Mucosa of stomach (tissue), 1 donor: ENCODE results near the gene FXYD6.

ENCODE experiments used
- H3K27me3 ChIP-seq: one replicate; pipeline ENCODE4 v1.7.0; 2013; ENCODE audit warnings: mild to moderate bottlenecking, low read length; ENCODE audit not compliant: control insufficient read depth, insufficient read depth
- H3K36me3 ChIP-seq: one replicate; pipeline ENCODE4 v1.7.0; 2013; ENCODE audit warnings: low read length; ENCODE audit not compliant: control insufficient read depth, insufficient read depth
- H3K4me1 ChIP-seq: one replicate; pipeline ENCODE4 v1.7.0; 2013; ENCODE audit warnings: mild to moderate bottlenecking, low read length; ENCODE audit not compliant: control insufficient read depth, insufficient read depth
- H3K4me3 ChIP-seq: one replicate; pipeline ENCODE4 v1.7.0; 2013; ENCODE audit warnings: low read length
- H3K9ac ChIP-seq: one replicate; pipeline ENCODE4 v1.7.0; 2013; ENCODE audit warnings: mild to moderate bottlenecking, low read length, moderate library complexity
- H3K9me3 ChIP-seq: one replicate; pipeline ENCODE4 v1.7.0; 2013; ENCODE audit warnings: mild to moderate bottlenecking, low read length, moderate library complexity; ENCODE audit not compliant: control insufficient read depth
- donor health status: Pancreatic carcinoma.

The FXYD6 gene

GRCh38 chr11:117827521-117828511, 48.6 kb downstream of the FXYD6 start:
- H3K4me3 ChIP-seq: no peak overlapping the region
- no peaks in the 10 kb centered on the region for H3K9me3 ChIP-seq
- H3K9ac ChIP-seq: no peak overlapping the region
- H3K36me3 ChIP-seq: no peaks in the 10 kb centered on the region
- no peaks in the 10 kb centered on the region for H3K27me3 ChIP-seq
- H3K4me1 ChIP-seq: peaks cover 20% of the 10 kb centered on the region

DNA sequence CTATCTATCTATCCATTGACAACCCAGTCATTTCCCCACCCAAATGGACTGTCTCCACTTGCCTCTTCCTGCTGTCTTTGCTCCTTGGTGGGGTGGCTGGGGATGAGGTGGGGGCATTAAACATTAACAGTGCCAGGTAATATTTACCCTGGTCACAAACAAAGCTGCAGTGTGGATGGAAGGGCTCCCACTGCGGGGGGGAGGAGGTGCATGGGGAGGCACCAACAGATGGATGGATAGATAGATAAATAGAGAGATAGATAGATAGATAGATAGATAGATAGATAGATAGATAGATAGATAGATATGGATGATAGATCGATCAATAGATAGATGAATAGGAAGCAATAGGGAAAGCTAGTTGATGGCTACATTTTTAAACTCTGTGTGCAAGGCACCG, 49.6 kb downstream of the FXYD6 start:
- H3K4me3 ChIP-seq: no peak overlapping the region
- H3K36me3 ChIP-seq: no peaks in the 10 kb centered on the region
- peaks cover 18% of the 10 kb centered on the region for H3K4me1 ChIP-seq
- no peak overlapping the region for H3K9ac ChIP-seq
- no peaks in the 10 kb centered on the region for H3K27me3 ChIP-seq
- H3K9me3 ChIP-seq: no peaks in the 10 kb centered on the region

DNA sequence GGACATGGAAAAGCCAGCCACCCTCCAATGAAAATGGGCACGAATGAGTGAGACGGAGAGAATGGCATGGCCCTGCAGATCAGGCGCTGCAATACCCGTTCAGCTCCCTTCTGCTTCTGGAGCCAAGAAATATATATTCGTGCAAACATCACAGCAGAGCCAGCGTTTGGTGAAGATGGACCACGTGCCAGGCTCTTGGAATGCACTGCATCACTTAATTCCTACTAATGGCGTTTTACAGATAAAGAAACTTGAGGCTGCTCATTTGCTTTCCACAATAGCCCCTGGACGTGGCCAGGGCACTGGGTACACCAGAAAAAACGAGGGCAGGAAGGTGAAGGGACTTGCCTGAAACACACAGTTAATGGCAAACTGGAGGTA, 50.3 kb downstream of the FXYD6 start:
- Histone ChIP-seq H3K4me3 (no peak overlapping the region), H3K9me3 (no peaks in the 10 kb centered on the region), H3K9ac (no peak overlapping the region), H3K36me3 (no peaks in the 10 kb centered on the region), H3K4me1 (peaks cover 18% of the 10 kb centered on the region), H3K27me3 (no peaks in the 10 kb centered on the region)

- Histone ChIP-seq H3K4me3 (no peak overlapping the region), H3K9me3 (no peaks in the 10 kb centered on the region), H3K27me3 (no peaks in the 10 kb centered on the region), H3K36me3 (no peaks in the 10 kb centered on the region), H3K9ac (no peak overlapping the region), H3K4me1 (peaks cover 18% of the 10 kb centered on the region)
Measured at GRCh38 chr11:117825538-117826189, 50.8 kb downstream of the FXYD6 start.

- Histone ChIP-seq H3K4me1 (peaks cover 18% of the 10 kb centered on the region), H3K9ac (no peak within 1 kb of the TSS), H3K27me3 (no peaks in the 10 kb centered on the region), H3K9me3 (no peaks in the 10 kb centered on the region), H3K4me3 (no peak within 1 kb of the TSS), H3K36me3 (no peaks in the 10 kb centered on the region)
Measured at GRCh38 chr11:117824571-117825537, 51.6 kb downstream of the FXYD6 start, which contains the start of gene FXYD2. Gene FXYD2, minus strand, starts transcription at chr11:117824744. Its CDS starts 66 bp downstream, at chr11:117824678.

DNA sequence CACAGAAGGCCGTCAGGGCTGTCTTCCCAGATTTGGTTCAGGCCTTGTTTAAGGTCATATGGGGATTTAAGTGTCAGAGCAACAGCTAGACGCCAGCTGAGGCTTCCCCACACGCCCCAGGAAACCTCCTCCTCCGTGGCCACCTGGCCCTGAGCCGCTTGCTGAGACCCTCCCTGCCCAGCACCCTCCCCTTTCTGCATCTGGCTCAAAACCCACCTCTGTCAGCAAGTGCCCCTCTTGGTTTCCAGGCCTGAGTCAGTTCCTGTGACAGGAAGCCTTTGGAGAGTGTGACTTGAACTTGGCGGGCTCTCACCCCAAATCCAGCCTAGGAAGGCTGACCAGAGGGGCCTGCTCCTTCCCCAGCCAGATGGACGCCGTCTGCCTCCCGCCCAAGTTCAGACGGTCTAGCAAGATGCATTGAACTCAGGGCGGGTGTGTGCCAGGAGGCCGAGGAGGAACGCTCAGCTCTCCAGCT, 52.5 kb downstream of the FXYD6 start:
- Histone ChIP-seq H3K9ac (no peak overlapping the region), H3K4me1 (peaks cover 17% of the 10 kb centered on the region), H3K9me3 (no peaks in the 10 kb centered on the region), H3K36me3 (no peaks in the 10 kb centered on the region), H3K27me3 (no peaks in the 10 kb centered on the region), H3K4me3 (no peak overlapping the region)

DNA sequence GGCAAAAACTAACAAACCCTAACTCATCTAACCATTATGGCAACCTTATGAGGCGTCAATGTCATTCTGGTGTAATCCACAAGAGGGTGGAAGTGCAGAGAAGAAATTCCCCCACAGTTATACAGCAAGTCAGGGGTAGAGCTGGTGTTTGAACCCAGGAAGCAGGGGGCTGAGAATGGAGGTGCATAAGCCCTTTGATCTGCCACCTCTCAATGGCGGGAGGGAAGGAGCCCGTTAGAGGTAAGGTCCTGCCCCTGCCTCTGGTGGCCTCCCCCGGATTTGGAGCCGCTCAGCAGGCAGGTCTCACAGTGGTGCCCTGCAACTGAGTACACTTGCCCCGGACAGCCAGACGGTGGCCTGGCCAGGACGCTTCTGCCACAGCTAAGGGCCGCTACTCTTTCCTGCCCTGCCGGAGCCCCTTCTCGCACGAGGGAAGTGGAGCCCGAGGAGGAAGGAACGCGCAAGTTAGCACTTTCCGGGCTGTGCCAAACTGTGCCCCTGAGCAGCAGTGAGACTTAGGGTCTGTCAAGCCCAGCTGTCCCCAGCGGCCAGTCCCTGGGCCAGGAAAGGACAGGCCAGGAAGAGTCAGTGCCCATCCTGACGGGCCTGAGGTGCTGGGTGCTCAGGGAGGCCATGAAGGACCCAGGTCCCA, 53.0 kb downstream of the FXYD6 start:
- H3K4me1 ChIP-seq: peaks cover 13% of the 10 kb centered on the region
- no peaks in the 10 kb centered on the region for H3K27me3 ChIP-seq
- no peak overlapping the region for H3K4me3 ChIP-seq
- no peaks in the 10 kb centered on the region for H3K9me3 ChIP-seq
- no peak overlapping the region for H3K9ac ChIP-seq
- no peaks in the 10 kb centered on the region for H3K36me3 ChIP-seq

- H3K4me3 ChIP-seq: no peak overlapping the region
- no peaks in the 10 kb centered on the region for H3K36me3 ChIP-seq
- H3K27me3 ChIP-seq: no peaks in the 10 kb centered on the region
- H3K4me1 ChIP-seq: peaks cover 16% of the 10 kb centered on the region
- no peak overlapping the region for H3K9ac ChIP-seq
- H3K9me3 ChIP-seq: no peaks in the 10 kb centered on the region
Measured at GRCh38 chr11:117822074-117823033, 54.1 kb downstream of the FXYD6 start.

DNA sequence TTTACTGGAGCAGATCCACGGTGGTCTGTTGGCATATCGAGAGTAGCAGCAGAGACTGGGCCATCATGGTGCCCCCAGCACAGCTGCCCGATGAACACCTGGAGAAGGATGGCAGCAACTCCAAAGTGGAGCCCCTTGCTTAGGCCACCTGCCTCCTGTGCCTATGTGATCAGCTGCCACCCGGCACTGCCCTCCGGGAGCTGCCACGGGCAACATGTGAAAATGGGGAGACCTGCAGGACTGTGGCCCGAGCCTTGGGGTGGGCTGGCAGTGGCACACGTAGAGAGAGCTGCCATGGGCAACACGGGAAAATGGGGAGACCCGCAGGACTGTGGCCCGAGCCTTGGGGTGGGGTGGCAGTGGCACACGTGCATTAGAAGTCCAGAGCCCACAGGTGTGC, 55.0 kb downstream of the FXYD6 start:
- Histone ChIP-seq H3K36me3 (no peaks in the 10 kb centered on the region), H3K4me1 (peaks cover 18% of the 10 kb centered on the region), H3K4me3 (no peak overlapping the region), H3K27me3 (no peaks in the 10 kb centered on the region), H3K9me3 (no peaks in the 10 kb centered on the region), H3K9ac (no peak overlapping the region)

GRCh38 chr11:117820516-117820915, 55.9 kb downstream of the FXYD6 start:
- Histone ChIP-seq H3K9ac (no peak overlapping the region), H3K36me3 (no peaks in the 10 kb centered on the region), H3K9me3 (no peaks in the 10 kb centered on the region), H3K27me3 (no peaks in the 10 kb centered on the region), H3K4me1 (peaks cover 25% of the 10 kb centered on the region), H3K4me3 (no peak overlapping the region)
